Sigmoid colon (tissue), 4 donors: ENCODE measurements around the gene PRTFDC1.

Source experiments
- CTCF ChIP-seq, 4 experiments: fragments of 450-650 bp in 3 of 4; fragments of 200-600 bp in 1 of 4; IDR thresholded peaks; one replicate each; pipeline ENCODE4 v1.5.1; 2016 to 2019; ENCODE audit warnings: antibody characterized with exemption in 4 of 4, mild to moderate bottlenecking in 3 of 4, moderate library complexity in 2 of 4
- EP300 ChIP-seq, 4 donors: sonication (generic); formaldehyde crosslinking; IDR thresholded peaks; one replicate each; pipeline ENCODE4 v1.6.1; 2017; ENCODE audit warnings: antibody characterized with exemption in 4 of 4
- POLR2A ChIP-seq, 2 donors: fragments of 450-650 bp; IDR thresholded peaks; one replicate each; pipeline ENCODE4 v1.6.1; 2016; ENCODE audit warnings: antibody characterized with exemption in 2 of 2, mild to moderate bottlenecking in 2 of 2, moderate library complexity in 2 of 2
- POLR2AphosphoS5 ChIP-seq, 4 donors: sonication (generic); formaldehyde crosslinking; IDR thresholded peaks; one replicate each; pipeline ENCODE4 v1.6.1; 2017; ENCODE audit warnings: antibody characterized with exemption in 4 of 4

GRCh38 chr10:24853661-24854060, 98.7 kb downstream of the PRTFDC1 start:
- no peak for TF ChIP-seq POLR2AphosphoS5 (IDR thresholded peaks at IDR 0.05)
- TF ChIP-seq POLR2A (IDR thresholded peaks at IDR 0.05), result no peak
- no peak for TF ChIP-seq EP300 (IDR thresholded peaks at IDR 0.05)
- TF ChIP-seq CTCF (IDR thresholded peaks at IDR 0.05), result no peak
